ENCODE data around the gene SLC4A5.

The SLC4A5 gene

GRCh38 chr2:74249406-74250122 lies 93.7 kb downstream of the SLC4A5 start:
- no peak overlapping the region for H3K4me2 ChIP-seq (ENCODE audit: low read length)
- TF ChIP-seq, protein P1, sequence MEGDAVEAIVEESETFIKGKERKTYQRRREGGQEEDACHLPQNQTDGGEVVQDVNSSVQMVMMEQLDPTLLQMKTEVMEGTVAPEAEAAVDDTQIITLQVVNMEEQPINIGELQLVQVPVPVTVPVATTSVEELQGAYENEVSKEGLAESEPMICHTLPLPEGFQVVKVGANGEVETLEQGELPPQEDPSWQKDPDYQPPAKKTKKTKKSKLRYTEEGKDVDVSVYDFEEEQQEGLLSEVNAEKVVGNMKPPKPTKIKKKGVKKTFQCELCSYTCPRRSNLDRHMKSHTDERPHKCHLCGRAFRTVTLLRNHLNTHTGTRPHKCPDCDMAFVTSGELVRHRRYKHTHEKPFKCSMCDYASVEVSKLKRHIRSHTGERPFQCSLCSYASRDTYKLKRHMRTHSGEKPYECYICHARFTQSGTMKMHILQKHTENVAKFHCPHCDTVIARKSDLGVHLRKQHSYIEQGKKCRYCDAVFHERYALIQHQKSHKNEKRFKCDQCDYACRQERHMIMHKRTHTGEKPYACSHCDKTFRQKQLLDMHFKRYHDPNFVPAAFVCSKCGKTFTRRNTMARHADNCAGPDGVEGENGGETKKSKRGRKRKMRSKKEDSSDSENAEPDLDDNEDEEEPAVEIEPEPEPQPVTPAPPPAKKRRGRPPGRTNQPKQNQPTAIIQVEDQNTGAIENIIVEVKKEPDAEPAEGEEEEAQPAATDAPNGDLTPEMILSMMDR (IDR thresholded peaks at IDR 0.05): no peak
- no peak overlapping the region for H3K27ac ChIP-seq
- H3K79me2 ChIP-seq: no peaks in the 10 kb centered on the region
- H2AFZ ChIP-seq: no peak overlapping the region
- no peak overlapping the region for H3K4me3 ChIP-seq (ENCODE audit: low read depth, low read length)
- H3K9ac ChIP-seq: no peak overlapping the region
- no peaks in the 10 kb centered on the region for H3K36me3 ChIP-seq (ENCODE audit: control insufficient read depth, insufficient read depth, low read length)
- no peaks in the 10 kb centered on the region for H3K4me1 ChIP-seq
- H3K27me3 ChIP-seq (ENCODE audit: control insufficient read depth, insufficient read depth, low read length): no peaks in the 10 kb centered on the region
- no peaks in the 10 kb centered on the region for H3K9me3 ChIP-seq (ENCODE audit: control insufficient read depth, low read length)

GRCh38 chr2:74246496-74247195 lies 96.6 kb downstream of the SLC4A5 start:
- no peaks in the 10 kb centered on the region for H3K4me1 ChIP-seq
- no peak overlapping the region for H3K27ac ChIP-seq
- H3K36me3 ChIP-seq (ENCODE audit: control insufficient read depth, insufficient read depth, low read length): no peaks in the 10 kb centered on the region
- no peaks in the 10 kb centered on the region for H3K9me3 ChIP-seq (ENCODE audit: control insufficient read depth, low read length)
- H3K4me3 ChIP-seq (ENCODE audit: low read depth, low read length): no peak overlapping the region
- TF ChIP-seq, protein P1 (IDR thresholded peaks at IDR 0.05): no peak
- H3K9ac ChIP-seq: no peak overlapping the region
- no peak overlapping the region for H3K4me2 ChIP-seq (ENCODE audit: low read length)
- no peaks in the 10 kb centered on the region for H3K79me2 ChIP-seq
- H2AFZ ChIP-seq: no peak overlapping the region
- H3K27me3 ChIP-seq (ENCODE audit: control insufficient read depth, insufficient read depth, low read length): no peaks in the 10 kb centered on the region

- no peak overlapping the region for H3K27ac ChIP-seq
- TF ChIP-seq, protein P1 (IDR thresholded peaks at IDR 0.05): no peak
These were observed 98.9 kb downstream of the SLC4A5 start for GRCh38 chr2:74244286-74244685.

GRCh38 chr2:74242354-74243071 lies 100.7 kb downstream of the SLC4A5 start:
- Histone ChIP-seq H3K4me2 (ENCODE audit: low read length) (no peak overlapping the region), H3K4me1 (no peaks in the 10 kb centered on the region), H3K9me3 (ENCODE audit: control insufficient read depth, low read length) (no peaks in the 10 kb centered on the region), H3K79me2 (no peaks in the 10 kb centered on the region), H3K4me3 (ENCODE audit: low read depth, low read length) (no peak overlapping the region), H3K9ac (no peak overlapping the region), H3K27me3 (ENCODE audit: control insufficient read depth, insufficient read depth, low read length) (no peaks in the 10 kb centered on the region), H2AFZ (no peak overlapping the region), H3K36me3 (ENCODE audit: control insufficient read depth, insufficient read depth, low read length) (no peaks in the 10 kb centered on the region), H3K27ac (no peak overlapping the region)
- TF ChIP-seq, protein P1 (IDR thresholded peaks at IDR 0.05): no peak

More at GRCh38 chr2:74244286-74244685, 98.9 kb downstream of the SLC4A5 start:
- no peak overlapping the region for H2AFZ ChIP-seq
- no peaks in the 10 kb centered on the region for H3K9me3 ChIP-seq (ENCODE audit: control insufficient read depth, low read length)
- H3K36me3 ChIP-seq (ENCODE audit: control insufficient read depth, insufficient read depth, low read length): no peaks in the 10 kb centered on the region
- H3K9ac ChIP-seq: no peak overlapping the region
- H3K79me2 ChIP-seq: no peaks in the 10 kb centered on the region
- H3K4me1 ChIP-seq: no peaks in the 10 kb centered on the region
- H3K4me3 ChIP-seq (ENCODE audit: low read depth, low read length): no peak overlapping the region
- H3K27me3 ChIP-seq (ENCODE audit: control insufficient read depth, insufficient read depth, low read length): no peaks in the 10 kb centered on the region
- no peak overlapping the region for H3K4me2 ChIP-seq (ENCODE audit: low read length)
